Smooth muscle cell (in vitro differentiated cells): ENCODE data around the gene DCHS1. TPM values are rescaled to one million over a fixed set of nuclear protein-coding genes. Genes with fewer than 3 reads are reported as not detected.

Experiments used
- DNase-seq: peaks from one replicate; lab custom pipeline; 2025; ENCODE audit not compliant: unreplicated experiment; lab: John Stamatoyannopoulos, UW
- H2AFZ ChIP-seq: fragments of 200-600 bp; sonication (generic); 2 replicates; pipeline ENCODE4 v1.6.0; 2016; ENCODE audit warnings: antibody characterized with exemption, low read depth, mild to moderate bottlenecking
- H3F3A ChIP-seq: fragments of 200-600 bp; sonication (generic); 2 replicates; pipeline ENCODE4 v1.6.0; 2017; ENCODE audit warnings: antibody characterized with exemption, low read depth
- H3K27ac ChIP-seq: fragments of 200-600 bp; sonication (generic); 2 replicates; pipeline ENCODE4 v1.5.1; 2016; ENCODE audit warnings: low read depth, mild to moderate bottlenecking
- H3K27me3 ChIP-seq: fragments of 200-600 bp; sonication (generic); 2 replicates; pipeline ENCODE4 v1.6.1; 2016; ENCODE audit warnings: low read depth, mild to moderate bottlenecking
- H3K36me3 ChIP-seq: fragments of 200-600 bp; sonication (generic); 2 replicates; pipeline ENCODE4 v1.5.1; 2016; ENCODE audit warnings: low read depth
- H3K4me1 ChIP-seq: fragments of 200-600 bp; sonication (generic); 2 replicates; pipeline ENCODE4 v1.5.1; 2016; ENCODE audit warnings: low read depth
- H3K4me2 ChIP-seq: fragments of 200-600 bp; sonication (generic); 2 replicates; pipeline ENCODE4 v1.6.0; 2016; ENCODE audit warnings: mild to moderate bottlenecking
- H3K4me3 ChIP-seq: fragments of 200-600 bp; sonication (generic); 2 replicates; pipeline ENCODE4 v1.5.1; 2016; ENCODE audit warnings: mild to moderate bottlenecking
- H3K79me2 ChIP-seq: fragments of 200-600 bp; sonication (generic); 2 replicates; pipeline ENCODE4 v1.6.0; 2016; ENCODE audit warnings: low read depth, mild to moderate bottlenecking
- H3K9ac ChIP-seq: fragments of 200-600 bp; sonication (generic); 2 replicates; pipeline ENCODE4 v1.6.0; 2016; ENCODE audit warnings: low read depth
- H3K9me3 ChIP-seq: fragments of 200-600 bp; sonication (generic); replicated peaks from 2 replicates; pipeline ENCODE4 v1.5.1; 2016; ENCODE audit warnings: low read depth
- H4K20me1 ChIP-seq: fragments of 200-600 bp; sonication (generic); 2 replicates; pipeline ENCODE4 v1.6.0; 2016; ENCODE audit warnings: low read depth
- WGBS: methylation state at CpG from one replicate; pipeline ENCODE4 v1.1.7; 2016; ENCODE audit warnings: low lambda C conversion rate; 5-methylcytosine and 5-hydroxymethylcytosine counted together
- polyA plus RNA-seq: library from polyadenylated mRNA; unstranded; fragments of >200 nt; fragmentation: Nextera tagmentation; extraction: Ambion mirVana; gene quantifications from 2 replicates; pipeline ENCODE4 v1.2.1, GENCODE V29; 2016
- total RNA-seq: library from RNA; depleted of rRNA; stranded (reverse); fragments of >200 nt; gene quantifications from 2 replicates; pipeline ENCODE4 v1.2.3, GENCODE V29; 2014
- TF ChIP-seq, protein P1 (sequence below): fragments of 200-600 bp; sonication (generic); IDR thresholded peaks from 2 replicates; pipeline ENCODE4 v1.5.1; 2017; ENCODE audit warnings: borderline replicate concordance, mild to moderate bottlenecking, antibody characterized with exemption; ENCODE audit not compliant: insufficient read depth, poor library complexity, severe bottlenecking

Gene DCHS1
- total and polyA plus RNA-seq, 2 experiments from 2014 or later = 24.5 to 34.2 TPM

- no peak overlapping the region for H3K4me3 ChIP-seq
- H3K27ac ChIP-seq = no peak overlapping the region
- no peak overlapping the region for H3K9ac ChIP-seq
- H3K9me3 ChIP-seq = no peaks in the 10 kb centered on the region
- no peaks in the 10 kb centered on the region for H3K36me3 ChIP-seq
- H2AFZ ChIP-seq = no peak overlapping the region
- no peak for DNase-seq
- H3F3A ChIP-seq = no peaks in the 10 kb centered on the region
- 96% methylated on average over 12 of the region's 12 CpGs for WGBS
- H4K20me1 ChIP-seq = no peaks in the 10 kb centered on the region
- H3K4me1 ChIP-seq = peaks cover 10% of the 10 kb centered on the region
- TF ChIP-seq, protein P1, sequence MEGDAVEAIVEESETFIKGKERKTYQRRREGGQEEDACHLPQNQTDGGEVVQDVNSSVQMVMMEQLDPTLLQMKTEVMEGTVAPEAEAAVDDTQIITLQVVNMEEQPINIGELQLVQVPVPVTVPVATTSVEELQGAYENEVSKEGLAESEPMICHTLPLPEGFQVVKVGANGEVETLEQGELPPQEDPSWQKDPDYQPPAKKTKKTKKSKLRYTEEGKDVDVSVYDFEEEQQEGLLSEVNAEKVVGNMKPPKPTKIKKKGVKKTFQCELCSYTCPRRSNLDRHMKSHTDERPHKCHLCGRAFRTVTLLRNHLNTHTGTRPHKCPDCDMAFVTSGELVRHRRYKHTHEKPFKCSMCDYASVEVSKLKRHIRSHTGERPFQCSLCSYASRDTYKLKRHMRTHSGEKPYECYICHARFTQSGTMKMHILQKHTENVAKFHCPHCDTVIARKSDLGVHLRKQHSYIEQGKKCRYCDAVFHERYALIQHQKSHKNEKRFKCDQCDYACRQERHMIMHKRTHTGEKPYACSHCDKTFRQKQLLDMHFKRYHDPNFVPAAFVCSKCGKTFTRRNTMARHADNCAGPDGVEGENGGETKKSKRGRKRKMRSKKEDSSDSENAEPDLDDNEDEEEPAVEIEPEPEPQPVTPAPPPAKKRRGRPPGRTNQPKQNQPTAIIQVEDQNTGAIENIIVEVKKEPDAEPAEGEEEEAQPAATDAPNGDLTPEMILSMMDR = no peak
- no peaks in the 10 kb centered on the region for H3K79me2 ChIP-seq
- no peaks in the 10 kb centered on the region for H3K27me3 ChIP-seq
- H3K4me2 ChIP-seq = no peak overlapping the region
These were observed 30.3 kb downstream of the DCHS1 start for GRCh38 chr11:6625156-6625831.

- Histone ChIP-seq H3K4me2 (no peak overlapping the region), H3F3A (peaks cover 1% of the 10 kb centered on the region), H3K79me2 (no peaks in the 10 kb centered on the region), H3K27me3 (no peaks in the 10 kb centered on the region), H3K9ac (no peak overlapping the region), H3K4me3 (no peak overlapping the region), H2AFZ (no peak overlapping the region), H4K20me1 (no peaks in the 10 kb centered on the region), H3K4me1 (peaks cover 11% of the 10 kb centered on the region), H3K9me3 (no peaks in the 10 kb centered on the region), H3K36me3 (no peaks in the 10 kb centered on the region), H3K27ac (no peak overlapping the region)
- DNase-seq = no peak
- TF ChIP-seq, protein P1 = no peak
- WGBS = 95% methylated on average over 31 of the region's 31 CpGs
These were observed 31.9 kb downstream of the DCHS1 start for GRCh38 chr11:6623391-6624363.

GRCh38 chr11:6622261-6623171, 33.1 kb downstream of the DCHS1 start:
- no peak overlapping the region for H3K4me2 ChIP-seq
- 92% methylated on average over 24 of the region's 24 CpGs for WGBS
- H2AFZ ChIP-seq = no peak overlapping the region
- no peaks in the 10 kb centered on the region for H3K79me2 ChIP-seq
- H3F3A ChIP-seq = peaks cover 5% of the 10 kb centered on the region
- TF ChIP-seq, protein P1 = no peak
- H3K27ac ChIP-seq = no peak overlapping the region
- no peak for DNase-seq
- H3K4me3 ChIP-seq = no peak overlapping the region
- H3K9me3 ChIP-seq = no peaks in the 10 kb centered on the region
- no peaks in the 10 kb centered on the region for H3K36me3 ChIP-seq
- no peak overlapping the region for H3K9ac ChIP-seq
- H3K4me1 ChIP-seq = peaks cover 13% of the 10 kb centered on the region
- H4K20me1 ChIP-seq = no peaks in the 10 kb centered on the region
- no peaks in the 10 kb centered on the region for H3K27me3 ChIP-seq
